HG03469 (cell line): Measurements from ENCODE around the gene PACSIN2.

Experiments
- ATAC-seq: cut with Tn5 transposase; IDR thresholded peaks from one replicate; pipeline ENCODE4 v1.9.1; 2021; ENCODE audit warnings: mild to moderate bottlenecking, moderate library complexity, moderate number of reproducible peaks; ENCODE audit not compliant: unreplicated experiment

PACSIN2 gene

GRCh38 chr22:42909363-42910058 is 105.4 kb downstream of the PACSIN2 start:
- no peak for ATAC-seq

DNA sequence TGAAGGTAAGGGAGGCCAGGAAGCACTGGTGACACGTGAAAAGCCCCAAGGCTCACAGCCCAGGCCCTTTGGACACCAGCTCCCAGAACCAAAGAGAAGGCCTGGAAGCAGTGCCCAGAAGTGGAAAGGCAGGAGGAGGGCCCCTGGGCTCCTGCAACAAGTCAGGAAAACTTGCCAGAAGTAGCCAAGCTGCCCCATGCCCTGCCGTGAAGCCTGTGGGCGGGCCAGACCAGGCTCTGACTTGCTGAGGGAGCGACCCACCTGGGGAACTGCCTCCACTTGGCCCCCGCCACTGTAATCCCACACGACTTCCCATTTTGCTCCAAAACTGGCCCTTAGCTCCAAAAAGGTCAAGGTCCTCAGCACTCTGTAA is 106.6 kb downstream of the PACSIN2 start:
- ATAC-seq, result no peak

- no peak for ATAC-seq
Measured at GRCh38 chr22:42907404-42908373, 107.3 kb downstream of the PACSIN2 start.

DNA sequence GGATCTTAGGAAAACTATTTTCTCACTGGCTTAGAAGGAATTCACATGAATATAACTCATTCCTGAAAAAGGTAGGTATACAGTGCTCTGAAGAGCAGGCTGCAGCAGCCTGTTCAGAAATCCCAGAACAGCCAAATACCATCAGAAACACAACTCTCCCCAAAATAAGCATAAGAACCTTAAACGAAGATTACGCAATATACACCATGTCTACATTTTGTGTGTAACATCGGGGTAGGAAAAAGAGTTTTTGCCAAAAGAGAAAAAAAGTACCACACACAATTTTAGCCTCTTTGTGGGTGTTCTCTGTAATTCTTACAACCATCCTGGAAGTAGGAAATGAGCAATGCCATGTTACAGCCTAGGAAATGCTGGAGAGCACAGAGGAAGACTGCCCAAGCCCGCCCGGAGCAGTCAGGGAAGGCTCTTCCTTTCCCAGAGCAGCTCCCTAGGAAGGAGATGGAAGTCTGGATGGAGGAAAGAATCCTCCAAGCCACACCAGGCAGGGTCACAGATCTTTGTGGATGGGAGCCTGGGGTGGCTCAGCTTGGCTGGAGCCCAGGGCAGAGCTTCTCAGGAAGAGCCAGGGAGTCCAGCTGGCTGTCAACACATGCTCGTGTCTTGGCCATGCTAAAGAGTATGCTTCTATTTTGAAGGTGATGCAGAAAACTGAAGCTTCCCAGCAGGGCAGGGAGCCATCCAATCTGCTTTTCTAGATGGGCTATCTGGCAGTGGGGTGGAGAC is 108.2 kb downstream of the PACSIN2 start:
- ATAC-seq, result no peak

GRCh38 chr22:42905702-42906183 is 109.2 kb downstream of the PACSIN2 start:
- no peak for ATAC-seq

DNA sequence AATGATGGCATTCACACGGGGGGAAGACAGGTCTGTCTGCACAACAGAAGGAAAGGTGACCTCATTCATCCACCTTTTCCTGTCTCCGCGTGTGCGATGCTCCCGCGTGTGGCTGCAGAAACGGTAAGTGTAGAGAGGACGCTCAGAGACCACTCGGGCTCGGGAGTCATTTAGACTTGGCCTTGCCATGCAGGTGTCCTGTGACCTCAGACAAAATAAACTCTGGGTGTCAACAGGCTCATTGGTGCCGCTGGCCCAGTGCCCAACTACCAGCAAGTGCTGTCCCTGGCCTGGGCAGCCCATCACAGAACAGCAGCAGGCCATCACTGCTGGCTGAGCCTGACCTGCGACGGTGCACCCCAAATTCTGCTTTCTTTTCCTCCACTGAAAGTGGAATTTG is 109.7 kb downstream of the PACSIN2 start:
- ATAC-seq, result no peak

GRCh38 chr22:42904050-42904449 is 110.9 kb downstream of the PACSIN2 start:
- no peak for ATAC-seq

DNA sequence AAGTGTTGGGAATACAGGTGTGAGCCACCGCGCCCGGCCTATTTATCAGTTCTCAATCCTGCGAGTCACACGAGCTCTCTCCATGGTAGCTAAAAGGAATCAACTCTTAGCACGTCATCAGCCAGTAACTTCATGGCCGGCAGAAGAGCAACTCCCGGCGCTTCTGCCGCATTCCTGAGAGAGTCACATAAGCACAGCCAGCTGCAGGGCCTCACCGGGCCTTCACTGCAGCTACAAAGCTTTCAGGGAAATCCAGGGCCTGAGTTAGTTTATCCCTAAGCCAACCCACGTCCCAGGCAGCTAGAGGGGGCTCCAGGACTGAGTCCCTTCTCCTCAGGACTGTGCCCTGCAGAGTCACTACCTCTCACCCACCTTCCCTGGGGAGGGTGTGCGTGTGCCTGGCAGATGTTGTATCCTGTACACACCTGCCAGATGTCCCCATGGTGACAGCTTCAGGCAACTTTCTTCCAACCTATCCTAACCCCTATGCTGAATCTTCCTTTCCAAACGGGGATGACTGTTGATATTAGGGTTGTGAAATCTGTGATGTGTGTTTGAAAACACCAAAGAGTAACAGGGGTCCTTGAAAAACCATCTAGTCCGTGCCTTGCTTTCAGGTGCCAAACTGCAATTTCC is 112.0 kb downstream of the PACSIN2 start:
- no peak for ATAC-seq

DNA sequence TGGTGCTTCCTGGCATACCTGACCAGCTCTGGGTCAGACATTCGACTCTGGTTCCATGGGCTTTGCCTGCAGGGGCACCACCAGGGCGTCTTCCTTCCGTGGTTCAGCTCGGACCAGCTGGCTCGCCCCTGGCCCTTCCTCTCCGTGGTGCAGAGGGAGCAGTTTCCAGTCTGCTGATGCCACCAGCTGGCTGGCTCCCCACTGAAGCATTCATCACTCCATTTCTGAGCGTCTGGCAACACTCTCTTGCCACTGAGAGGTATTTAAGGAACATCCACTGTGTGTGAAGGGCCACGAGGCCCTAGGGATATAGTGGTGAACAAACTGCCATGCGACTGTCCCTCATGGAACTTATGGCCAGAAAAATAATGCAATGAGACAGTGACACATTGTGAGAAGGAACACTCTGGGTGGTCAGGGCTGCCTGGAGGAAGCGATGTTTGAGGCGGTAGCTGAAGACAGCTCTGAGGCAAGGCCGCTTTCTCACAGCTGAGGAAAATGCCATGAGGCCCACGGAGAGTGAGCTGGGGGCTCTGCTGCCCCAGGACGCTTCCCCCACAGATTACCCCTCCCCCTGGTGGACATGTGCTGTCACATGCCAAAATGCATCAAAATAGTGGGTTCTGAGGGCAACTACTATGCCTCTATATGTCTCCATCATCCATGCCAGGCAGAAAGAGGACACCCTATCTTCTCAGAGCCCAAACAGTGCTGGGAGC is 113.0 kb downstream of the PACSIN2 start:
- no peak for ATAC-seq

GRCh38 chr22:42897960-42898359 is 117.0 kb downstream of the PACSIN2 start:
- ATAC-seq, result no peak

DNA sequence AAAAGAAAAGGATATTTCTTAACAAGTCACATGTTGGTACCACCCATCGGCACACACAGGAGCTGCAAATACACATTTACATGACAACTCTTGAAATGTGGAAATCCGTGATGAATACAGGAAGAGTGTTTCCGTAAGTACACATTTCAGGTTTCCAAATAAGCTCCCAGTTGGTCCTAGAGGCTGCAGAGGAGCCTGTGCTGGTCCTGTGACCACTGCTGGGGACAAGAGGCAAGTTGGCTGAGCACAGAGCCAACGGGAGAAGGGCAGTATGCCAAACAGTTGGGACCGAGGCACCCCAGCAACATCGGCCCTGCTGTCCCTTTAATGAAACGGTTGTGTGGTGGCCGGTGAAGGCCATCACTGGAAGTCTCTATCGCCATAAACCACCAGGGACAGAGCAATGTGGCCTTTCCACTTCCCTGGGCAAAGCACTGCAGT is 119.4 kb downstream of the PACSIN2 start:
- ATAC-seq, result no peak

DNA sequence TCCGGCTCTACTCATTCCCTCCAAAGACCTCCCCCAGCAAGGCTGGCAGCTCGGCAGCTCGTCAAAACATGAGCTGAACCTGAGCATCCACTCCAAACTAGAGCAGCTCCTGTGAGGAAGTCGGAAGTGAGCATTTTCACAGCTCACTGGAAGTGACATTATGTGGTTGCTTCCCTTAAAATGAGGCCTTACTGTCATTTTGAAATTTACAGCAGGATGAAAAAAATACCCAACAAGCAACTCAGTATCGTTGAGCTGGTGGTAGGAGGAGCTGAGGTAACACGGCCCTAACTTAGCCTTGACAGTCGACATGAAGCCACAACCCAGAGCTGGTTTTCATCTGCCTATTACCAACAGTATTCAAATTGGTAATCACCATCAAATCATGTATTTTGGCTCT is 119.9 kb downstream of the PACSIN2 start:
- no peak for ATAC-seq

DNA sequence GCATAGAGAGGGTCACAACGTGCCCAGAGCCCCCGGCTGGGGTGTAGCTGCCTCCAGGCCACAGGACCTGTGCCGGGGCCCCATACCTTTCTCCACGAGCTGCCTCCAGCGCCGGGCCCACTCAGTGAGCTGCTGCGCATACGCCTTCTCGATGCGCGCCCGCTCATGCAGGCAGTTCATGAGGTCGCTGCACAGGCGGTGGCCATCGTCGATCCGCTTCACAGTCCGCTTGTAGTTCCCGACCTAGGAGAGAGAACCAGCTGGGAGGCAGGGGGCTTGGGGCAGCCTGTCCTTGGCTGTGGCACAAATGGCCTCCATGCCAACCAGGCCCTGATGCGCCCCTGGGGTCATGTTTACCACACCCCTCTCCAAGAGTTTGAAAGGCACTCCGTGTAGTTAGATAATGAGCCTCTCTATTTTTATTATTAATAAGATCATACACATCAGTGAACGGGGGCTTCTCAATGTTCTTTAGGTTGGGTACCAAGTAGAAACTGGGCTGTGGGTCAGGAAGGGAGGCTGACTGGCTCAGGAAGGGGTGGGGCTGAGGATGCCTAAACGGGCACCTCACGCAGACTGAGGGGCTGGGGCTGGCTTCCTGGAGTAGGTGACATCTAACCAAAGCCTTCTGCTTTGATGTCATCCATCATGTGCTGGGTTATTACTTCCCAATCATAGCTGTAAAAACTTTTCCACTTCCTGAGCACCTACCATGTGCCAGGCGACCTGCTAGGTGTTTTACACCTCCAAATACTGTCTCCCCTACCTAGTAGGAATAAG is 121.4 kb downstream of the PACSIN2 start:
- ATAC-seq, result no peak

DNA sequence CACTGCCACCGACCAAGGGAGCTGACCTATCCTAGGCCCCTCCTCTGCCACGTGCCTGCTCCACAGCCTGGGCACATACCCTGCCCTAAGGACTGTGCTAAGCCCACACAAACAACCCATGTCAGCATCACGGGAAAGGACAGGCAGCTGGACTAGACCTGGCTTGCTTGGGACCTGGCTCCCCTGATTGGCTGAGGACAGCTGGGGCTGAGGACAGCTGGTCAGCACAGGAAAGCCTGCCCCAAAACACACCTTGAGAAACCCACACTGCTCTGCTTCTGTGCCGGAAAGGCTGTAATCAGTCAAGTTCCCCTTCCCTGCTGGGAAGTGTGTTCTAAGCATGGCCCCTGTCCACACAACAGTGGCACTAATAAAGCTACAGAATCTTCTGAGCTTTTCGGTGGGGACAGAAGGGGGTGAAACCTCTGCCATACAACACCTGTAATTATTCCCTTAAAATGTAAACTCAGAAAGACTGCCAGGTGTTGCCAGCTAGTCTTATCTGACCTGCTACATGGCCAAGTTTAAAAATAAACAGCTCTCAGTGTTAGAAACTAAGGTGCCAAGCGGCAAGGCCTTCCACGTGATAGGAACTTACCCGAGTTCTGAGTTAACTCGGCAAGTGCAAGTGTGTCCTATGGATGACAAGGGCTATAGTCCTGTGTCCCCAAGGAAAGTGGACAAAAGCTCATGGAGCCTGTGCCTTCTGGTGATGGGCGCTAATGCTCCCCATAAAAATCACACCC is 122.2 kb downstream of the PACSIN2 start:
- no peak for ATAC-seq

GRCh38 chr22:42892156-42892555 is 122.8 kb downstream of the PACSIN2 start:
- no peak for ATAC-seq

- no peak for ATAC-seq
Measured at GRCh38 chr22:42891696-42892095, 123.3 kb downstream of the PACSIN2 start.

DNA sequence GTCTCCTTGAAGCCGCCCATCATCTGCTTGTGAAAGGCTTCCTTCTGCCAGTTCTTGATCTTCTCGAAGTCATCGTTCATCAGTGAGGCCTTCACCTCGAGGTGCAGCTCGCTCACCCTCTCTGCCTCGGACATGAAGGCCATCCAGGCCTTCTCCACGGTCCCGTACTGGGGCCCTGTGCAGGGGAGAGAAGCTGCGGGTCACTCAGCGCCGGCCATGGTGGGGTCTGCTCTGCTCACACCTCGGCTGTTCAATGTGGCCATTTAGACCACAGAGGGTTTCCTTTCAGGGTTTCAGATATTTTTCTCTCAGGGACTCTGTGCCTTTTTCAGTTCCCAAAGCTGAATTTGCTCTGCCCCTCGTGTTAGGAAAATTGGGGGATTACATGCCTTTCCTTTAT is 123.9 kb downstream of the PACSIN2 start:
- ATAC-seq, result no peak

DNA sequence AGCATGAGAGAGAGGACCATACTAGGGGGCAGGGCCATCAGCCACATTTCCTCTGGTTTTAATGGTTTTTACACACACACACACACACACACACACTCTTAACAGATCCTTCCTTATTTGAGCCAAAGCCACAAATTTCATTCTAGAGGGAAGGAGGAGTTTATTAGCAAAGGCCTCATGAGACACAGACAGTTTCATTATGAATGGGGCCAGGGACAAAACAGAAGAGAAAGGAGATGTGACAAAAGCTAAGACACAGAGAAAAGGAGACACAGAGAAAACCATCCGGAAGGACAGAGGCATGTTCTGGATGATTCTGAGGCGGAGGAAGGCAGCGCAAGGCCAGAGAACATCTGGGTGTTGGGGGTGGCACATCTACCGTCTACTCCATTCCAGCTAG is 125.6 kb downstream of the PACSIN2 start:
- ATAC-seq, result no peak
